ENCODE results near the gene C1orf210.

Gene C1orf210

GRCh38 chr1:43284065-43284464 lies 1.3 kb downstream of the C1orf210 start:
- TF ChIP-seq FOXP2 (optimal IDR thresholded peaks at IDR 0.05; ENCODE audit: control extremely low read depth, extremely low read length, insufficient read depth) (no peak), POLR2AphosphoS5 (IDR thresholded peaks at IDR 0.05; ENCODE audit: borderline replicate concordance, low read depth, low read length) (no peak), EZH2 (IDR thresholded peaks at IDR 0.05) (no peak)
- no peaks in the 10 kb centered on the region for H3K36me3 ChIP-seq (ENCODE audit: insufficient read depth, low read length)
- H3K9me3 ChIP-seq (ENCODE audit: low read depth, low read length), result no peaks in the 10 kb centered on the region
- H3K9ac ChIP-seq (ENCODE audit: insufficient read length), result no peak overlapping the region
- no peak overlapping the region for H3K27ac ChIP-seq
- no peak overlapping the region for H3K4me3 ChIP-seq
- DNase-seq (ENCODE audit: low read depth, low spot score), result no peak

GRCh38 chr1:43282220-43283195 lies 2.9 kb downstream of the C1orf210 start:
- TF ChIP-seq POLR2AphosphoS5 (IDR thresholded peaks at IDR 0.05; ENCODE audit: borderline replicate concordance, low read depth, low read length), result no peak
- TF ChIP-seq FOXP2 (optimal IDR thresholded peaks at IDR 0.05; ENCODE audit: control extremely low read depth, extremely low read length, insufficient read depth), result no peak
- no peak for TF ChIP-seq EZH2 (IDR thresholded peaks at IDR 0.05)
- Histone ChIP-seq H3K9me3 (ENCODE audit: low read depth, low read length) (no peaks in the 10 kb centered on the region), H3K27ac (no peak overlapping the region), H3K36me3 (ENCODE audit: insufficient read depth, low read length) (no peaks in the 10 kb centered on the region), H3K4me3 (no peak overlapping the region), H3K9ac (ENCODE audit: insufficient read length) (no peak overlapping the region)
- no peak for DNase-seq (ENCODE audit: low read depth, low spot score)

GRCh38 chr1:43280692-43281091 lies 4.7 kb downstream of the C1orf210 start:
- H3K4me3 ChIP-seq, result no peak overlapping the region
- no peaks in the 10 kb centered on the region for H3K36me3 ChIP-seq (ENCODE audit: insufficient read depth, low read length)
- no peak overlapping the region for H3K9ac ChIP-seq (ENCODE audit: insufficient read length)
- DNase-seq (ENCODE audit: low read depth, low spot score), result no peak
- H3K9me3 ChIP-seq (ENCODE audit: low read depth, low read length), result no peaks in the 10 kb centered on the region
- no peak overlapping the region for H3K27ac ChIP-seq
- no peak for TF ChIP-seq FOXP2 (optimal IDR thresholded peaks at IDR 0.05; ENCODE audit: control extremely low read depth, extremely low read length, insufficient read depth)
- TF ChIP-seq EZH2 (IDR thresholded peaks at IDR 0.05), result no peak
- TF ChIP-seq POLR2AphosphoS5 (IDR thresholded peaks at IDR 0.05; ENCODE audit: borderline replicate concordance, low read depth, low read length), result no peak

GRCh38 chr1:43279666-43280065 lies 5.7 kb downstream of the C1orf210 start:
- no peak for DNase-seq (ENCODE audit: low read depth, low spot score)
- no peaks in the 10 kb centered on the region for H3K9me3 ChIP-seq (ENCODE audit: low read depth, low read length)
- no peak overlapping the region for H3K27ac ChIP-seq
- H3K4me3 ChIP-seq, result no peak overlapping the region
- H3K36me3 ChIP-seq (ENCODE audit: insufficient read depth, low read length), result no peaks in the 10 kb centered on the region
- no peak for TF ChIP-seq FOXP2 (optimal IDR thresholded peaks at IDR 0.05; ENCODE audit: control extremely low read depth, extremely low read length, insufficient read depth)
- no peak for TF ChIP-seq EZH2 (IDR thresholded peaks at IDR 0.05)
- no peak for TF ChIP-seq POLR2AphosphoS5 (IDR thresholded peaks at IDR 0.05; ENCODE audit: borderline replicate concordance, low read depth, low read length)
- H3K9ac ChIP-seq (ENCODE audit: insufficient read length), result no peak overlapping the region

- DNase-seq (ENCODE audit: low read depth, low spot score), result no peak
- H3K36me3 ChIP-seq (ENCODE audit: insufficient read depth, low read length), result no peaks in the 10 kb centered on the region
- H3K9me3 ChIP-seq (ENCODE audit: low read depth, low read length), result no peaks in the 10 kb centered on the region
- no peak overlapping the region for H3K4me3 ChIP-seq
- no peak overlapping the region for H3K9ac ChIP-seq (ENCODE audit: insufficient read length)
- TF ChIP-seq EZH2 (IDR thresholded peaks at IDR 0.05), result no peak
- TF ChIP-seq FOXP2 (optimal IDR thresholded peaks at IDR 0.05; ENCODE audit: control extremely low read depth, extremely low read length, insufficient read depth), result no peak
- TF ChIP-seq POLR2AphosphoS5 (IDR thresholded peaks at IDR 0.05; ENCODE audit: borderline replicate concordance, low read depth, low read length), result no peak
- no peak overlapping the region for H3K27ac ChIP-seq
Observed at GRCh38 chr1:43279161-43279560, 6.2 kb downstream of the C1orf210 start.

- H3K36me3 ChIP-seq (ENCODE audit: insufficient read depth, low read length), result no peaks in the 10 kb centered on the region
- no peak for DNase-seq (ENCODE audit: low read depth, low spot score)
- no peak overlapping the region for H3K4me3 ChIP-seq
- no peak overlapping the region for H3K9ac ChIP-seq (ENCODE audit: insufficient read length)
- H3K27ac ChIP-seq, result no peak overlapping the region
- no peaks in the 10 kb centered on the region for H3K9me3 ChIP-seq (ENCODE audit: low read depth, low read length)
- TF ChIP-seq FOXP2 (optimal IDR thresholded peaks at IDR 0.05; ENCODE audit: control extremely low read depth, extremely low read length, insufficient read depth) (no peak), EZH2 (IDR thresholded peaks at IDR 0.05) (no peak), POLR2AphosphoS5 (IDR thresholded peaks at IDR 0.05; ENCODE audit: borderline replicate concordance, low read depth, low read length) (no peak)
Observed at GRCh38 chr1:43277116-43277876, 8.1 kb downstream of the C1orf210 start.

GRCh38 chr1:43276673-43277072 lies 8.7 kb downstream of the C1orf210 start:
- no peaks in the 10 kb centered on the region for H3K9me3 ChIP-seq (ENCODE audit: low read depth, low read length)
- no peak overlapping the region for H3K4me3 ChIP-seq
- DNase-seq (ENCODE audit: low read depth, low spot score), result no peak
- no peak overlapping the region for H3K9ac ChIP-seq (ENCODE audit: insufficient read length)
- no peaks in the 10 kb centered on the region for H3K36me3 ChIP-seq (ENCODE audit: insufficient read depth, low read length)
- no peak overlapping the region for H3K27ac ChIP-seq
- no peak for TF ChIP-seq FOXP2 (optimal IDR thresholded peaks at IDR 0.05; ENCODE audit: control extremely low read depth, extremely low read length, insufficient read depth)
- TF ChIP-seq POLR2AphosphoS5 (IDR thresholded peaks at IDR 0.05; ENCODE audit: borderline replicate concordance, low read depth, low read length), result no peak
- TF ChIP-seq EZH2 (IDR thresholded peaks at IDR 0.05), result no peak

Measured in SK-N-MC (cell line).